H9 (cell line): ENCODE measurements around the gene CLEC16A. TPM values are rescaled to one million over a fixed set of nuclear protein-coding genes. Genes with fewer than 3 reads are reported as not detected.
A peak's percentile ranks its signal among the peaks of the same experiment; 100 is the strongest.

Experiments
- DNase-seq: peaks from one replicate; pipeline ENCODE4 v3.0.0-alpha.2; 2017
- H2AFZ ChIP-seq: one replicate; pipeline ENCODE4 v1.6.1; 2013; ENCODE audit warnings: mild to moderate bottlenecking, low read length, control low read depth, moderate library complexity
- H2AK5ac ChIP-seq: 2 replicates; pipeline ENCODE4 v1.6.1; 2013; ENCODE audit warnings: low read length, control low read depth, mixed read lengths; ENCODE audit not compliant: insufficient read length
- H2BK120ac ChIP-seq: one replicate; pipeline ENCODE4 v1.6.1; 2013; ENCODE audit warnings: low read depth, mild to moderate bottlenecking, low read length, control low read depth, inconsistent platforms; ENCODE audit not compliant: poor library complexity, severe bottlenecking
- H2BK12ac ChIP-seq: 2 replicates; pipeline ENCODE4 v1.6.1; 2013; ENCODE audit warnings: low read length, control low read depth, mixed read lengths, low read depth; ENCODE audit not compliant: insufficient read length
- H2BK15ac ChIP-seq: 2 replicates; pipeline ENCODE4 v1.6.1; 2013; ENCODE audit warnings: low read depth, low read length, control low read depth
- H2BK20ac ChIP-seq: one replicate; pipeline ENCODE4 v1.6.1; 2013; ENCODE audit warnings: low read depth, mild to moderate bottlenecking, low read length, control low read depth, inconsistent platforms; ENCODE audit not compliant: poor library complexity, severe bottlenecking
- H2BK5ac ChIP-seq: 2 replicates; pipeline ENCODE4 v1.6.1; 2013; ENCODE audit warnings: low read length, control low read depth, mixed read lengths; ENCODE audit not compliant: insufficient read length
- H3K14ac ChIP-seq: 2 replicates; pipeline ENCODE4 v1.6.1; 2013; ENCODE audit warnings: low read length, control low read depth; ENCODE audit not compliant: insufficient read depth
- H3K18ac ChIP-seq: 2 replicates; pipeline ENCODE4 v1.6.1; 2013; ENCODE audit warnings: low read depth, mild to moderate bottlenecking, mixed read lengths, low read length, control low read depth; ENCODE audit not compliant: insufficient read length
- H3K23ac ChIP-seq: 2 replicates; pipeline ENCODE4 v1.6.1; 2013; ENCODE audit warnings: low read length, control low read depth, mixed read lengths, low read depth; ENCODE audit not compliant: insufficient read length
- H3K23me2 ChIP-seq: 2 replicates; pipeline ENCODE4 v1.6.1; 2013; ENCODE audit warnings: low read depth, mild to moderate bottlenecking, mixed read lengths, low read length, control low read depth; ENCODE audit not compliant: insufficient read length, poor library complexity, severe bottlenecking
- H3K27ac ChIP-seq: 2 replicates; pipeline ENCODE4 v1.5.1; 2013; ENCODE audit warnings: low read length, control low read depth, mixed read lengths, low read depth; ENCODE audit not compliant: insufficient read length
- H3K27me3 ChIP-seq: 2 replicates; pipeline ENCODE4 v1.6.1; 2013; ENCODE audit warnings: low read length, control low read depth, inconsistent platforms; ENCODE audit not compliant: insufficient read depth
- H3K4ac ChIP-seq: 2 replicates; pipeline ENCODE4 v1.6.1; 2013; ENCODE audit warnings: low read depth, mild to moderate bottlenecking, control low read depth, inconsistent platforms, low read length, moderate library complexity
- H3K4me1 ChIP-seq: 2 replicates; pipeline ENCODE4 v1.6.1; 2013; ENCODE audit warnings: low read length, control low read depth, inconsistent platforms; ENCODE audit not compliant: insufficient read depth
- H3K4me2 ChIP-seq: 2 replicates; pipeline ENCODE4 v1.6.1; 2013; ENCODE audit warnings: low read length, control low read depth, mixed read lengths; ENCODE audit not compliant: insufficient read length, insufficient read depth
- H3K56ac ChIP-seq: 2 replicates; pipeline ENCODE4 v1.6.1; 2013; ENCODE audit warnings: low read depth, mild to moderate bottlenecking, mixed read lengths, low read length, control low read depth; ENCODE audit not compliant: insufficient read length
- H3K79me1 ChIP-seq: 2 replicates; pipeline ENCODE4 v1.6.1; 2013; ENCODE audit warnings: low read depth, mild to moderate bottlenecking, moderate library complexity, low read length, control low read depth, inconsistent platforms; ENCODE audit not compliant: insufficient read depth, poor library complexity, severe bottlenecking
- H3K79me2 ChIP-seq: 2 replicates; pipeline ENCODE4 v1.6.1; 2013; ENCODE audit warnings: low read length, control low read depth, inconsistent platforms; ENCODE audit not compliant: insufficient read depth
- H3K9ac ChIP-seq: 2 replicates; pipeline ENCODE4 v1.6.1; 2013; ENCODE audit warnings: low read length, control low read depth, mixed read lengths; ENCODE audit not compliant: insufficient read length; ENCODE audit errors: extremely low read depth
- H3K9me3 ChIP-seq: one replicate; pipeline ENCODE4 v1.6.1; 2013; ENCODE audit warnings: low read depth, low read length, inconsistent platforms; ENCODE audit not compliant: control insufficient read depth
- H3T11ph ChIP-seq: one replicate; pipeline ENCODE4 v1.6.1; 2013; ENCODE audit warnings: mild to moderate bottlenecking, low read length, control low read depth, inconsistent platforms
- H4K20me1 ChIP-seq: one replicate; pipeline ENCODE4 v1.6.1; 2013; ENCODE audit not compliant: control insufficient read depth, insufficient read length, insufficient read depth
- H4K5ac ChIP-seq: 2 replicates; pipeline ENCODE4 v1.6.1; 2013; ENCODE audit warnings: low read depth, mild to moderate bottlenecking, mixed read lengths, low read length, control low read depth; ENCODE audit not compliant: insufficient read length
- H4K8ac ChIP-seq: replicated peaks from 2 replicates; pipeline ENCODE4 v1.6.1; 2013; ENCODE audit warnings: low read length, control low read depth, mixed read lengths, low read depth; ENCODE audit not compliant: insufficient read length
- H4K91ac ChIP-seq: 2 replicates; pipeline ENCODE4 v1.6.1; 2013; ENCODE audit warnings: low read depth, mild to moderate bottlenecking, moderate library complexity, mixed read lengths, low read length, control low read depth; ENCODE audit not compliant: insufficient read length
- H3K27ac Mint-ChIP-seq, 3 experiments: 2 replicates in 2 of 3; 3 replicates in 1 of 3; pipeline ENCODE4 v1.8.0; 2020 to 2021; ENCODE audit warnings: mixed read lengths in 3 of 3, mild to moderate bottlenecking in 1 of 3, moderate library complexity in 1 of 3
- H3K27me3 Mint-ChIP-seq: 2 replicates; pipeline ENCODE4 v1.8.0; 2021; ENCODE audit warnings: low read depth, mild to moderate bottlenecking, moderate library complexity, mixed read lengths
- H3K36me3 Mint-ChIP-seq, 3 experiments: 2 replicates in 2 of 3; 3 replicates in 1 of 3; pipeline ENCODE4 v1.8.0; 2020 to 2021; ENCODE audit warnings: low read depth in 3 of 3, mixed read lengths in 3 of 3; ENCODE audit not compliant: insufficient read depth in 1 of 3
- H3K4me1 Mint-ChIP-seq, 2 experiments: 2 replicates each; pipeline ENCODE4 v1.8.0; 2020; ENCODE audit warnings: mixed read lengths in 2 of 2
- H3K4me3 Mint-ChIP-seq, 2 experiments: 2 replicates in 1 of 2; 3 replicates in 1 of 2; pipeline ENCODE4 v1.8.0; 2020 to 2021; ENCODE audit warnings: mild to moderate bottlenecking in 2 of 2, mixed read lengths in 2 of 2, moderate library complexity in 1 of 2
- H3K9me3 Mint-ChIP-seq, 2 experiments: 2 replicates in 1 of 2; 3 replicates in 1 of 2; pipeline ENCODE4 v1.8.0; 2020; ENCODE audit warnings: mild to moderate bottlenecking in 2 of 2, mixed read lengths in 2 of 2, moderate library complexity in 1 of 2
- WGBS: extraction: QIAGEN DNeasy Blood & Tissue Kit; methylation state at CpG from one replicate; pipeline ENCODE4 v1.1.7; 2013; ENCODE audit warnings: missing lambda C conversion rate, low lambda C conversion rate, mixed read lengths; ENCODE audit not compliant: insufficient read length; ENCODE audit errors: extremely low coverage; 5-methylcytosine and 5-hydroxymethylcytosine counted together
- total RNA-seq: library from RNA; stranded (reverse); gene quantifications from 2 replicates; pipeline ENCODE4 v1.2.1, GENCODE V29; 2021
- TF ChIP-seq, protein P1 (sequence below): fragments of 200-600 bp; sonication (generic); conservative IDR thresholded peaks from 3 replicates; pipeline ENCODE4 v1.8.0; 2021; ENCODE audit warnings: antibody characterized with exemption, mild to moderate bottlenecking

The CLEC16A gene
- total RNA-seq, 1 experiment from 2014 or later: 15.2 TPM

DNA sequence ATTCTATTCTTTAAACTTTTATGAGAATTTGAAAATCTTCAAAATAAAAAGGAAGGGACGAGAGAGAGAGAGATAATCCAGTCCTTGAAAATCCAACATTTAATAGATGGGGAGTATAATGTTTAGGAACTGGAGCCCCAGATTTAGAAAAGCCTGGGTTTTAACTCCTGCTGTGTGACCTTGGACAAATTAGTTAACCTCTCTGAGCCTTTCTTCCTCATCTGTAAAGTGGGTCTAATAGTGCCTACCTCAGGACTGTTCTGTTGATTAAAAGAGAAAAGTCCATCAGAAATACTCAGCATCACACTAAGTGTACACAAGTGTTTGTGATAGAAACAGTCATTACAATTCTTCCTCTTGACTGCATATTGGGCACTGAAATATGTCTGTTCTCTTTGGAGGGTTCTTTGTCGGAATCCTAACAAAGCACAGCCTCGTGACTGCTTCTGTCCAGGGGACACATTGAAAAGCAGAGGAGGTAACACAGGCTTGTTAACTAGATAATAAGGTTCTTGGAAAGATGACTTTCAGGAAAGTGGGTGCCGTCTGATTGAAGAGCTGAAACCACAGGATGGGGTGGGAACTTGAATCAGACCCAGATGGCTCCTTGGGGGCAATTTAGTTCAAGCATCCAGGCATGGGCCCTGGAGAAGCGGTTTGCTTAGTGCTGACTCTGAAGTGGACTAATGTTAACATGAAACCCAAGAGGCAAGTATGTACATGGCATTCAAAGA is 128.2 kb downstream of the CLEC16A start:
- Histone ChIP-seq H3K56ac (no peak overlapping the region), H2BK20ac (no peak overlapping the region), H3K4ac (no peak overlapping the region), H2BK5ac (no peak overlapping the region), H4K91ac (no peak overlapping the region), H3K27me3 (no peaks in the 10 kb centered on the region), H4K8ac (no peak overlapping the region), H2BK15ac (no peak overlapping the region), H2AFZ (no peak overlapping the region), H3K9ac (no peak overlapping the region), H3K4me2 (no peak overlapping the region), H3K79me2 (no peaks in the 10 kb centered on the region), H3T11ph (no peak overlapping the region), H4K5ac (no peak overlapping the region), H3K9me3 (no peaks in the 10 kb centered on the region), H3K4me1 (no peaks in the 10 kb centered on the region), H3K23ac (no peak overlapping the region), H3K79me1 (no peaks in the 10 kb centered on the region), H2AK5ac (no peak overlapping the region), H3K14ac (no peak overlapping the region), H3K18ac (no peak overlapping the region), H4K20me1 (no peaks in the 10 kb centered on the region), H3K27ac (no peak overlapping the region), H3K23me2 (no peaks in the 10 kb centered on the region), H2BK120ac (no peak overlapping the region), H2BK12ac (no peak overlapping the region)
- peaks cover 2 to 19% of the 10 kb centered on the region in 2 experiments for H3K4me1 Mint-ChIP-seq
- no peaks in the 10 kb centered on the region; a peak in 1 of 7 replicates for H3K36me3 Mint-ChIP-seq
- no peak overlapping the region for H3K4me3 Mint-ChIP-seq
- no peaks in the 10 kb centered on the region; the same call in 1 of the 2 replicates for H3K27me3 Mint-ChIP-seq
- no peaks in the 10 kb centered on the region for H3K9me3 Mint-ChIP-seq
- TF ChIP-seq, protein P1, sequence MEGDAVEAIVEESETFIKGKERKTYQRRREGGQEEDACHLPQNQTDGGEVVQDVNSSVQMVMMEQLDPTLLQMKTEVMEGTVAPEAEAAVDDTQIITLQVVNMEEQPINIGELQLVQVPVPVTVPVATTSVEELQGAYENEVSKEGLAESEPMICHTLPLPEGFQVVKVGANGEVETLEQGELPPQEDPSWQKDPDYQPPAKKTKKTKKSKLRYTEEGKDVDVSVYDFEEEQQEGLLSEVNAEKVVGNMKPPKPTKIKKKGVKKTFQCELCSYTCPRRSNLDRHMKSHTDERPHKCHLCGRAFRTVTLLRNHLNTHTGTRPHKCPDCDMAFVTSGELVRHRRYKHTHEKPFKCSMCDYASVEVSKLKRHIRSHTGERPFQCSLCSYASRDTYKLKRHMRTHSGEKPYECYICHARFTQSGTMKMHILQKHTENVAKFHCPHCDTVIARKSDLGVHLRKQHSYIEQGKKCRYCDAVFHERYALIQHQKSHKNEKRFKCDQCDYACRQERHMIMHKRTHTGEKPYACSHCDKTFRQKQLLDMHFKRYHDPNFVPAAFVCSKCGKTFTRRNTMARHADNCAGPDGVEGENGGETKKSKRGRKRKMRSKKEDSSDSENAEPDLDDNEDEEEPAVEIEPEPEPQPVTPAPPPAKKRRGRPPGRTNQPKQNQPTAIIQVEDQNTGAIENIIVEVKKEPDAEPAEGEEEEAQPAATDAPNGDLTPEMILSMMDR: no peak
- WGBS: no CpG with 5 or more reads among the region's 5 CpGs
- 0 out of 7 replicates have a peak overlapping the region, but pooled peaks of 1 of the 3 experiments have one; percentile 35 for H3K27ac Mint-ChIP-seq
- no peak for DNase-seq
